ENCODE measurements around the gene CTCFL. TPM values are rescaled to one million over a fixed set of nuclear protein-coding genes. Genes with fewer than 3 reads are reported as not detected.

The CTCFL gene
- total and polyA plus RNA-seq, 2 of the 13 experiments (the other 11 are each of a cell fraction or from before 2014, with no cell fraction given) = 0.04 TPM; not detected in 1

- TF ChIP-seq ZNF687 (CRISPR knock-in tag; IDR thresholded peaks at IDR 0.05) (peak; percentile 64), ZNF883 (CRISPR knock-in tag; IDR thresholded peaks at IDR 0.05; ENCODE audit: not compliant biosample characterization) (peak; percentile 36), TBP (CRISPR knock-in tag; IDR thresholded peaks at IDR 0.05) (no peak), THAP8 (CRISPR knock-in tag; IDR thresholded peaks at IDR 0.05; ENCODE audit: borderline replicate concordance) (no peak), JARID2 (CRISPR knock-in tag; IDR thresholded peaks at IDR 0.05; ENCODE audit: insufficient replicate concordance) (no peak), GABPB1 (CRISPR knock-in tag; IDR thresholded peaks at IDR 0.05) (no peak), MEF2D (CRISPR knock-in tag; IDR thresholded peaks at IDR 0.05) (peak; percentile 42; the same call in 1 of the 2 replicates), MTERF4 (CRISPR knock-in tag; IDR thresholded peaks at IDR 0.05) (peak; percentile 66; the same call in 1 of the 2 replicates), SMARCE1 (IDR thresholded peaks at IDR 0.05; ENCODE audit: borderline replicate concordance) (no peak), SATB2 (CRISPR knock-in tag; IDR thresholded peaks at IDR 0.05) (no peak), HNF1B (CRISPR knock-in tag; IDR thresholded peaks at IDR 0.05) (0 out of 2 replicates have a peak, but pooled peaks have one; percentile 39), ZNF670 (CRISPR knock-in tag; IDR thresholded peaks at IDR 0.05; ENCODE audit: borderline replicate concordance) (peak; percentile 67; the same call in 1 of the 2 replicates), ZNF879 (CRISPR knock-in tag; IDR thresholded peaks at IDR 0.05) (peak; percentile 95), ZNF432 (CRISPR knock-in tag; IDR thresholded peaks at IDR 0.05; ENCODE audit: borderline replicate concordance) (no peak), CENPBD1 (CRISPR knock-in tag; IDR thresholded peaks at IDR 0.05; ENCODE audit: borderline replicate concordance, low read depth) (no peak), HOXA3 (CRISPR knock-in tag; IDR thresholded peaks at IDR 0.05) (no peak), ZNF496 (CRISPR knock-in tag; IDR thresholded peaks at IDR 0.05; ENCODE audit: insufficient replicate concordance) (no peak), MXD1 (CRISPR knock-in tag; IDR thresholded peaks at IDR 0.05) (peak; percentile 53; the same call in 1 of the 2 replicates), KDM3A (CRISPR knock-in tag; IDR thresholded peaks at IDR 0.05; ENCODE audit: low read depth) (no peak), ZNF746 (CRISPR knock-in tag; IDR thresholded peaks at IDR 0.05) (no peak), FOSL1 (CRISPR knock-in tag; IDR thresholded peaks at IDR 0.05; ENCODE audit: borderline replicate concordance) (no peak), RAD51 (IDR thresholded peaks at IDR 0.05; ENCODE audit: borderline replicate concordance) (no peak), ZSCAN25 (CRISPR knock-in tag; IDR thresholded peaks at IDR 0.05) (no peak; the same call in 1 of the 2 replicates)
These were observed 4.2 kb upstream of the CTCFL start (continued) for GRCh38 chr20:57529160-57529585.
